GM23338 (cell line): ENCODE measurements around the gene GTF3C5.

Experiments used
- CREB1 ChIP-seq: fragments of 250-450 bp; sonication (Bioruptor Pico); IDR thresholded peaks from 2 replicates; pipeline ENCODE4 v1.5.0; 2020; ENCODE audit warnings: low read depth, mild to moderate bottlenecking, moderate library complexity
- CTCF ChIP-seq, 2 experiments: fragments of 200-600 bp in 1 of 2; sonication (generic) in 1 of 2; conservative IDR thresholded peaks; 2 replicates each; pipeline versions ENCODE4 v1.5.1 to v1.6.1; 2016 to 2017; ENCODE audit warnings: antibody characterized with exemption in 2 of 2, low read depth in 2 of 2, mild to moderate bottlenecking in 2 of 2, moderate library complexity in 1 of 2
- ETS1 ChIP-seq: IDR thresholded peaks from 2 replicates; pipeline ENCODE4 v1.6.1; 2016; ENCODE audit warnings: antibody characterized with exemption
- EZH2 ChIP-seq: fragments of 200-600 bp; sonication (generic); IDR thresholded peaks from one replicate; pipeline ENCODE4 v1.8.0; 2017; ENCODE audit warnings: antibody characterized with exemption, mild to moderate bottlenecking, low read depth; ENCODE audit not compliant: unreplicated experiment
- EZH2phosphoT487 ChIP-seq: fragments of 200-600 bp; sonication (generic); IDR thresholded peaks from one replicate; pipeline ENCODE4 v1.8.1; 2018; ENCODE audit warnings: antibody characterized with exemption; ENCODE audit not compliant: unreplicated experiment
- JUNB ChIP-seq: IDR thresholded peaks from one replicate; pipeline ENCODE4 v1.6.1; 2016; ENCODE audit warnings: antibody characterized with exemption; ENCODE audit not compliant: unreplicated experiment
- NANOG ChIP-seq: IDR thresholded peaks from 2 replicates; pipeline ENCODE4 v1.6.1; 2016; ENCODE audit warnings: antibody characterized with exemption, borderline replicate concordance
- POLR2AphosphoS5 ChIP-seq: IDR thresholded peaks from 2 replicates; pipeline ENCODE4 v1.6.1; 2016; ENCODE audit warnings: antibody characterized with exemption, low read depth
- REST ChIP-seq: IDR thresholded peaks from one replicate; pipeline ENCODE4 v1.6.1; 2018; ENCODE audit warnings: antibody characterized with exemption; ENCODE audit not compliant: unreplicated experiment
- STAT1 ChIP-seq: IDR thresholded peaks from one replicate; pipeline ENCODE4 v1.6.1; 2016; ENCODE audit warnings: antibody characterized with exemption; ENCODE audit not compliant: unreplicated experiment
- ZNF114 ChIP-seq: fragments of 250-450 bp; sonication (Bioruptor Pico); IDR thresholded peaks from 2 replicates; pipeline ENCODE4 v1.5.0; 2020; ENCODE audit warnings: mild to moderate bottlenecking, moderate library complexity
- ZNF331 ChIP-seq: fragments of 250-450 bp; sonication (Bioruptor Pico); IDR thresholded peaks from 2 replicates; pipeline ENCODE4 v1.5.0; 2020; ENCODE audit warnings: low read depth, mild to moderate bottlenecking, moderate library complexity
- ZNF462 ChIP-seq: fragments of 250-450 bp; sonication (Bioruptor Pico); IDR thresholded peaks from 2 replicates; pipeline ENCODE4 v1.5.0; 2020; ENCODE audit warnings: mild to moderate bottlenecking, moderate library complexity

- TF ChIP-seq EZH2 = no peak
- no peak for TF ChIP-seq CTCF (conservative IDR thresholded peaks at IDR 0.05; ENCODE audit: low read depth in 2 of 2)
- no peak for TF ChIP-seq REST
- TF ChIP-seq EZH2phosphoT487 = no peak
- TF ChIP-seq POLR2AphosphoS5 = no peak
- TF ChIP-seq ETS1 = no peak
- TF ChIP-seq NANOG = no peak
- TF ChIP-seq ZNF331 (CRISPR knock-in tag) = no peak
- no peak for TF ChIP-seq JUNB
- TF ChIP-seq ZNF462 (CRISPR knock-in tag) = no peak
- no peak for TF ChIP-seq STAT1
- no peak for TF ChIP-seq CREB1
- TF ChIP-seq ZNF114 (CRISPR knock-in tag) = no peak
These were observed 34.2 kb downstream of the GTF3C5 start for GRCh38 chr9:133065070-133065388.
